NCI-H146 (cell line): Measurements from ENCODE around the gene TRIM25.
A peak's percentile ranks its signal among the peaks of the same experiment; 100 is the strongest.
"Not testable (repeated sequence)": the region's sequence is repeated elsewhere in the genome, so short reads cannot be mapped to it uniquely, and the experiment has no call there.

Experiments
- DNase-seq: peaks from one replicate; lab custom pipeline; 2025; lab: John Stamatoyannopoulos, UW

The TRIM25 gene, protein sequence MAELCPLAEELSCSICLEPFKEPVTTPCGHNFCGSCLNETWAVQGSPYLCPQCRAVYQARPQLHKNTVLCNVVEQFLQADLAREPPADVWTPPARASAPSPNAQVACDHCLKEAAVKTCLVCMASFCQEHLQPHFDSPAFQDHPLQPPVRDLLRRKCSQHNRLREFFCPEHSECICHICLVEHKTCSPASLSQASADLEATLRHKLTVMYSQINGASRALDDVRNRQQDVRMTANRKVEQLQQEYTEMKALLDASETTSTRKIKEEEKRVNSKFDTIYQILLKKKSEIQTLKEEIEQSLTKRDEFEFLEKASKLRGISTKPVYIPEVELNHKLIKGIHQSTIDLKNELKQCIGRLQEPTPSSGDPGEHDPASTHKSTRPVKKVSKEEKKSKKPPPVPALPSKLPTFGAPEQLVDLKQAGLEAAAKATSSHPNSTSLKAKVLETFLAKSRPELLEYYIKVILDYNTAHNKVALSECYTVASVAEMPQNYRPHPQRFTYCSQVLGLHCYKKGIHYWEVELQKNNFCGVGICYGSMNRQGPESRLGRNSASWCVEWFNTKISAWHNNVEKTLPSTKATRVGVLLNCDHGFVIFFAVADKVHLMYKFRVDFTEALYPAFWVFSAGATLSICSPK

DNA sequence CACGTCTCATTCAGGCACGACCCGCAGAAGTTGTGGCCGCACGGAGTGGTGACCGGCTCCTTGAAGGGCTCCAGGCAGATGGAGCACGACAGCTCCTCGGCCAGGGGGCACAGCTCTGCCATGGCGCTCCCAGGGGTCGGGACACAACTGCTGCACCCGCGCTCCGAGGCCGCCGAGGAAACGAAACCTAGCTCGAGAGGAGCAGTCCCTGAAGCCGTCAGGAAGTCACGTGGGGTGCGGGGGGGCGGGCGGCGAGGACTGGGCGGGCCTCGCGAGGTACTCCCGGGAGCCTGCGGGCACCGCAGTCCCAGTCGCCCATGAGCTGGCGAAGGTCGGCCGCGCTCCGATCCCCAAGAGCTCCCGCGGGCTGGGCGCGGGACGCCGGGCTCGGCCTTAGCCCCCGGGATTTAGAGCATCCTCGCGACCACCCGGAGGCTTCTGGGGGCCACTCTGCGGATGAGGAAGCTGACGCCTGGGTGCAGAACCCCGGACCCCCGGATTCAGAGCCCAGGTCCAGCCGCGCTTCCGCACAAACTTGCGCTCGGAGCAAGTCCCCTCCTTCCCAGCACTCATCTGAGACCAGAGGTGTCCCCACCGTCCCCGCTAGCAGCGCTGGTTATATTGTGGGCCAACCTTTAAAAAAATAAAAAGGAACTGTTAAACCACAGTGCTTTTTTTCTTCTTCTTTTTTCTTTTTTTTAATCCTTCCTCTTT, at the start of gene TRIM25:
TRIM25 (minus strand) TSS at position 183 of the 714 bp plus-strand sequence; CDS start at position 122, 61 bp downstream.
- DNase-seq: peak; percentile 89

DNA sequence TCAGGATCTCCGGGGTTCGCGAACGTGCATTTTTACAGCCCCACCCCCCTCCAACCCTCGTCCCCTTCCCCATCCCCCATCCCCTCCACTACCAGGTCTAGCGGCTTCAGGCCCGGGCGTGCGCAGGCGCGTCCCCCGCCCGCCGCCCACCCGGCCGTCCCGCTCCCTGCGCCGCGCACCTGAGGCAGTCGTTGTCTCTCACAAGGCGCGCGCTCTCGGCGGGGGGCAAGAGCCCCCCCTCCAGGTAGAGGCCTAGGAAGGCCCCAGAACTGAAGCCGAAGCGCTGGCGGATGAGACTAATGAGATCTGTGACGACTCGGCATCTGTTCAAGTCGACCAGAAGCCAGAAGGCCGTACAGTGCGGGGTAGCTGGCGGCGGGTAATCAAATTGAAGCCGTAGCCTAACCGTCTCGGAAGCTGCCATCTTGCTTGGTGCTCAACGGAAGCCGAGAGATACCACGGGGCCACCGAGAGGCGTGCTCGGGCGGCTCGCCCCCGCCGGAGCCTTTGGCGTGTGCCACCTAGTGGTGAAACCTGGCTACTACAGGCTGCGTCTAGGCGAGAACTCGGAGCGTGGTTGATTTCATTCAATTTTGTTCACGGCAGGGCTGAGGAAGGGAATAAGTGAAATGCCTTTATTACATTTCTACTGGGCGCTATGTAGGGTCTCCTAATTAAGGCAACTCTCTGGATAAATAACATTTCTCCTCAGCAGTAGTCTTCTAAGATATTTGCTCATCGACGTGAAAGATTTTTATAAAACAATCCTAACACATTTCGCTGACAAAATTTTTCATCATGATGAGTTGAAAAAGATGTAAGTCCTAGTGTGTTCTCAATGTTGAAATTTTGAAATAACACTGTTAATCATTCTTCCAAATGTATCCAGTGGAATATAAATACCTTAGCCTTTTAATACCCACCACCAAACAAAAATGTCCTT, 47.0 kb upstream of the TRIM25 start, which contains the start of gene COIL:
COIL (minus strand) TSS at position 455 of the 943 bp plus-strand sequence; CDS start at position 424, 31 bp downstream.
- peak; percentile 93 for DNase-seq

DNA sequence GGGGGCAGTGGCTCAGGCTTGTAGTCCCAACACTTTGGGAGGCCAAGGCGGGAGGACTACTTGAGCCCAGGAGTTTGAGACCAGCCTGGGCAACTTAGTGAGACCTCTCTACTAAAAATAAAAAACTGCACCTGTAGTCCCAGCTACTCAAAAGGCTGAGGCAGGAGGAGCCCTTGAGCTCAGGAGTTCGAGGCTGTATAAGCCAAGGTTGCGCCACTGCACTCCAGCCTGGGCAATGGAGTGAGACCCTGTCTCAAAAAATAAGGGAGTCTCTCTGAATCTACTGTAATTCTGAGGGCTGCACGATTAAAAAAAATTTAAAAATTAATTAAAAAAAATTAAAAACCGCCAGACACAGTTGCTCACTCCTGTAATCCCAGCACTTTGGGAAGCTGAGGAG, 43.1 kb upstream of the TRIM25 start:
- no peak for DNase-seq

DNA sequence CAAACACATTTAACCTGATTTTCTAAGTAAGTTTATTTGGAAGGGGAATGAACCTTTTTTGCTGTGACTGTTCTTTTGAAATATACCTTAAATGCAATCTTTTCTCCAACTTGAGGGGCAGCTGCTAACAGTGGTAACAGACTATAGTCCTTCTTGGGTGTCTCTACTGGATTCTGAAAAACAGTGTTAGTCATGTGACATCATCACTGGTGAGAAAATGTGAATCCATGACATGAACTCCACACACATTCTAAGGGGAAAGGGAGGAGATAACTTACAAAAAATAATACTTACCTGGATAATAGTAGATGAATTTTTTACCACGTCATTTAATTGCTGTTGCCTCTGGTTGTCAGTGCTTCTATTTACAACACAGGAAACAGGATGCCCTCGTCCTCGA, 35.7 kb upstream of the TRIM25 start:
- DNase-seq: no peak

DNA sequence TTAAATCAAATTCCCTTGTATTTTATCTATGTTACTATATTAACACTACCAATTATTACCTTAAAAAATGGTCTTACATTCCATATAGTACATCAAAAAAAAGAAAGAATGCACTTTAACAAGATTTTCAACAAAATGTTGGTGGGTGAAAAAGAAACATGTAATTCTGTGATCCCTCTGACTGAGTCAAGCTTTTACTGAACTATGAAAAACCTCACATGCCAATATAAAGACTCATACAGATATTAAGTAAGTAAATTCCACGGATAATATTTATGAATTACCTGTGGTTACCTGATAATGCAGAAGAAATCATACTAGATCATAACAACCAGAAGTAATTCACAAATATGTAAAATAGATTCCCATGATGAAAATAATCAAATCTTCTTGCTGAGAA, 34.6 kb upstream of the TRIM25 start:
- DNase-seq: no peak

DNA sequence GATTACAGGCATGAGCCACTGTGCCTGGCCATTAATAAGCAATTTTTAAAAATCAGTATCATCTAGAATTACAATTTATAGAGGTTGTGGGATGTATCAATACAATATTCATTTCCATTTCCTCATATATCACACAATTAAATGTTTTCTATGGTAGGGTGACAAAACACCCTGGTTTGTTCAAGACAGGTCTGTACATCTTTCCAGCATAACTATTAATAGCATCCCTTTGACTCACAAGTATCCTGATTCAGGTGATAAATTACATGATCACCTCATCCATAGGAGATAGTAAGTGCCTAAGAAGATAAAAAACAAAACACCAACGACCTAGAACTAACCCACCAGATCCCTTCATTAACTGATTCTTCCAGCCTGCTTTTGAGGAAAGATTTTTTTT, 33.9 kb upstream of the TRIM25 start:
- no peak for DNase-seq

DNA sequence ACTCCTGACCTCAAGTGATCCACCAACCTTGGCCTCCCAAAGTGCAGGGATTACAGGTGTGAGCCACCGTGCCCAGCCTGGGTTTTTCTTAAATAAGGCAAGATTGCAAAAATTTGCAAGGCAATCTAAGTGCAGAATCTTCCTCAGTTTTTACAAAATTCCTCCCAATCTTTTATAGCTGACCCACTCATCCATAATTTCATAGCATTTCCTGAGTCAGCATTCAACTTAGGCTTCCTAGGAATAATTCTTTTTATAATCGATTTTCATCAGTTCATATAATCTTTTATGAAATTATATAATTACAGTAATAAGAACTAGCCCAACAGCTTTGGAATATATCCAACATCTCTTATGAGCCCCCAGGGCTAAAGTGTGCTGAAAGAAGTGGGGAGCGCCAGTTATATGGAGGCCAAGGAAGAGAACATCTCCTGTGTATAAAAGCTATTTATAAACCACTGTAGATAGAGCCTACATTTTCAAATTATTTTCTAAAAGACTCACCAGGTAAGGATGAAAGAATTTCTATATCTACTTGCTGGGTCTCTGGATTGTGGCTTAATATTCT, 32.2 kb upstream of the TRIM25 start:
- DNase-seq: no peak

DNA sequence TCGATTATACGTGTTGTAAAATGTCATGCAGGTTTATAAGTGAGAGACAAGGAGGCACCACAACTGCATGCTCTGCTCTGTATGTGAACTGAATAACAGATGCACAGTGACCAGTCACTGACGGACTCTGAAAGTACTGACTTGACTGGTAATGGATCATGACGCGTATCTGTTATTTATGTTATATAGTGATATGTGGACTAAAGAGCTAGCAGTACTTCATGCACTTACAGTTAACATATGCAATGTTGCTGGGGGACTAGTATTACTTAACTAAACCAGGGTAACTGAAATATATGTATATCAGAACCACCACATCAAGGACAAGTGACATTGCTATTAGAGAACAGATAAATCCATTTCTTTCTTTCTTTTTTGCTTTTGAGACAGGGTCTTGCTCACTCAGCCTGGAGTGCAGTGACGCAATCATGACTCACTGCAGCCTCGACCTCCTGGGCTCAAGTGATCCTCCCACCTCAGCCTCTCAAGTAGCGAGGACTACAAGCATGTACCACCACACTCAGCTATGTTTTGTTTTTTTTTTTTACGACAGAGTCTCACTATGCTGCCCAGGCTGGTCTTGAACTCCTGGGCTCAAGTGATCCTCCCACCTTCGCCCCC, 29.8 kb upstream of the TRIM25 start:
- DNase-seq: no peak

DNA sequence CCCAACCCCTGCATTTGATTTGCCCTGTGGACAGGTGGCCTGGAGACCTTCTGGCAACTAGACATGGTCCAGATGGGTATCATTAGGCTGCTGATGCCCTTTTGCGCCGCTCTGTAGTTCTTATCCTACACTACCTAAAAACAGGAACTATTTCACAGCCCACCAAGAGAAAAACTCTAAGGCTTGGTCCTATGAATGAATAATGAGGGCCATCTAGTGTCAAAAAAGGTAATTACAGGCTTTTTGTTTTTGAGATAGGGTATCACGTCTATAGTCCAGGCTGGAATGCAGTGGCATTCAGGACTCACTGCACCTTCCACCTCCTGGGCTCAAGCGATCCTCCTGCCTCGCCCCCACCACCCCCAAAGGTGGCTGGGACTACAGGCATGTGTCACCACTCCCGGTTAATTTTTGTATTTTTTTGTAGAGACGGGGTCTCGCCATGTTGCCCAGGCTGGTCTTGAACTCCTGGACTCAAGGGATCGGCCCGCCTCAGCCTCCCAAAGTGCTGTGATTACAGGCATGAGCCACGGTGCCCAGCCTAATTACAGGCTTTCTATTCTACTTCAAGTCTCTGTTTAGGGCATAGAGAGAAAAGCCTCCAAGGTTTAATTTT, 26.1 kb upstream of the TRIM25 start:
- peak; percentile 31 for DNase-seq

DNA sequence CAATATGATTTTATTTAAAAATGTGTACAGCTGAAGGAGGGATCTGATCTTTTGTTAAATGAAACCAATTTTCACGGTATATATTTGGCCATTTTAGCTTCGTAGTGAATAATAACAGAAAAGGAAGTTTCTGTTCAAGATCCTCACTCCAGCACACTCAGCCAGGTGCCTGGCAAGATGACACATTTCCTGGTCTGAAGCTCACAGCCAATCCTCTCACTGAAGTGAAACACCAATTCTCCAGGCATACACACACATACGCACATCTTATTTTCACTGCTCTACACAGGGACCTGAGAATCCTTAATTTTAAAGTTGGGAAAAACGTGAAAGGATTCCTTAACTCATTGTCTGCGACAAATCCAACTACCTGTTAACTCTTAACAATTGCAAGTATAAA, 24.4 kb upstream of the TRIM25 start:
- DNase-seq: not testable (repeated sequence)

DNA sequence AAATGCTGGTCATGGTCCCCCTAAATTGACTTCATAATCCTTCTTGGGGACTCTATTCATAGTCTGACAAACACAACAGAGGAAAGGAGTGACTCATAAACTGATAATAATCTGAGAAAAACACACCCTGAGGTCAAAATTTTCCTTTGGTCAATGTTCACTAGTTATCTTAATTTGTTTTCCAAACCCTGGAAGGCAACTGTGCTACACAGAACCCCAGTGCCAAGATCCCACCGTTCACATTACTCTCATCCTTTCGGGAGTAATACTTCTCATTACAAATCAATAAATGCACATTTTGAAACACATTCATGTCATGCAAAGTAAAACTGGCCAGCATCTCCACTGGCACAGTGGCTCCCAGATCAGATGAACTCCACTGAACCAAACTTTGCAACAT, 23.8 kb upstream of the TRIM25 start:
- no peak for DNase-seq

DNA sequence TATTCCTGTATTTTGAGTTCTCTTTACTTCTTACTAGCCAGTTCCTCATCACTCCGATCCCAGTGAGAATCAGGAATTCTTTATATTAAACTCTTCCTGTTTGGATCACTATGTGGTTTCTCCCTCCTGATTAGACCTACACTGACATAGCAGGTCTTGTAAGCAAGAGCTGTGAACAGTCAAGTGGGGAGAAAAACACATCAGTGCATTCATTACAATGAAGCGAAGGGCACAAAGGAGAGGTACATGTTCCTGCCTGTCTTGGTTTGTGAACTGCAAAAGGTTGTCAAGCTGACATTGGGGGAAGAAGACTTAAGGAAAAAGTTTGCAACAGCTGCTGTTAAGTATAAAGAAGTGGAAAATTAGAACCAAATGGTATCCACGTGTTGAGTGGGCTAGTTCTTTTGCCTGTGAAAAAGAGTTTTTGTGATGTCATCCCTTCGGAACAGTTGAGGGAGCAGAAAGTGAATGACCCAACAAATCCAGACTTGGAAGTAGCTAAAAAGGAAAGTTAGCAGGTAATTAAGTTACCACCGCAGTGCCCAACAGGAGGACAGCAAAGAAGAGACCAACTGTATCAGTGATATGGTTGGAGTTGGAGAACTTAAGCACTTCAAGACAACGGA, 23.0 kb upstream of the TRIM25 start:
- no peak for DNase-seq

DNA sequence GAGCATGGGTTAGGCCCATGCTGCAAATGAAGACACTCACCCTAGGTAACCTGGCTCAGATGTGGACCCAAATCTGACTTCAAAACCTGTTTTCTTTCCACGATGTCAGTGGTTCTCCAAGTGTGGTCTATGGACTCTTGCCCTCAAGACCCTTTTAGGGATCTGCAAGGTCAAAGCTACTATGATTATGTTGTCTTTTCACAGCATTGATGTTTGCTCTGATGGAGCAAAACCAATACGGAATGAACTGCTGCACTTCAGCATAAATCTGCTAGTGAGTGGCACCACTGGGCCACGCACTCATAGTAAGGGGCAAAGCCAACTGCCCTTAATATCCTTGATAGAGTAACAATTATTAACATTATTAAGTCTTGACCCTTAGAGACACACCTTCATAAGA, 21.6 kb upstream of the TRIM25 start:
- no peak for DNase-seq

DNA sequence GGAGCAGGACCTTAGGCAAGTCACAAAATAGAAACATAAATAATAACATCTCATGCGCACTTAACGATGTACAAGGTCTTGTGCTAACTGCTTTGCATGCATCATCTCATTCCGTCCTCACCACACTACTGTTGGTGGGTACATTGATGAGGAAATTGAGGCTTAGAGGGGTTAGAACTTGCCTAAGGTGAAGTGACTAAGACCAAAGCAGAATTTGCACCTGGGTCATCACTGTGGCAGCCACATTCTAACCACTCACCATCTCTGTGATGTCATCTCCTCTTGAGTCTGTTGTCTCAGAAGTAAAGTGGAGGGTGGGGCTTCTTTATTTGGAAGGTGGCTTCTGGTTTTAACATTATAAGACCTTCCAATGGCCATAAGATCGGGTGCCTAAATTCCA, 20.4 kb upstream of the TRIM25 start:
- DNase-seq: no peak

DNA sequence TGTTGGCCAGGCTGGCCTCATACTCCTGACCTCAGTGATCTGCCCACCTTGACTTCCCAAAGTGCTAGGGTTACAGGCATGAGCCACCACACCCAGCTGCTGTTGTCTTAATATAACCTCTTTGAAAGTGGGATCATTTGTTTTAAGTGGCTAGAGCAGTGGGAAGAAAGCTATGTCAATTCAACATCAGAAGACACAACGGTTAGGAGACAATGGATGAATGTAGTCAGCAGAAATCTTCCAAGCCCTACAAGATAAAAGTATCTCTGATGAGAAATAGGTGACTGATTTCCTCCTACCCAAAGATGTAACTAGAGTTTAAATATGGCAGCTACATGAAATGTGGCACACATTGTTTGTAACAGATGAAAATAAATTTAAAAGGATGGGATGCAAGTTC, 20.0 kb upstream of the TRIM25 start:
- DNase-seq: no peak

DNA sequence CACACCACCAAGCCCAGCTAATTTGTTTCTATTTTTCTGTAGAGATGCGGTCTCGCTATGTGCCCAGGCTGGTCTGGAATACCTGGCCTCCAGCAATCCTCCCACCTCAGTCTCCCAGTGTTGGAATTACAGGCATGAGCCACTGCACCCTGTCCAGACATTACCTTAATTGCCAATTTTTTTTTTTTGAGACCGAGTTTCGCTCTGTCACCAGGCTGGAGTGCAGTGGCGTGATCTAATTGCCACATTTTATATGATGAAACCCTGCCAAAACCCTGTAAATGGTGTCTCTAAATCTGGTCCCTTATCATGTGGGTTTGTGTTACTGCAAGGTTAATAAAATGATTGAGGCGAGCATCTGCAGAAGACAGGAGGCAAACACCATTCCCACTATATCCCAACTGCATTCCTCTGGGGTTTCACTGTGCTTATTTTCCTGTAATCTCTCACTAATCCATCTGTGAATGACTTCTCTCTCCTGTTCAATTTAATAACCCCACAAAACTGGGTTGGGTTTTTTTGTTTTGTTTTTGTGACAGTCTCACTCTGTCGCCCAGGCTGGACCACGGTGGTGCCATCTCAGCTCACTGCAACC, 19.4 kb upstream of the TRIM25 start:
- no peak for DNase-seq

DNA sequence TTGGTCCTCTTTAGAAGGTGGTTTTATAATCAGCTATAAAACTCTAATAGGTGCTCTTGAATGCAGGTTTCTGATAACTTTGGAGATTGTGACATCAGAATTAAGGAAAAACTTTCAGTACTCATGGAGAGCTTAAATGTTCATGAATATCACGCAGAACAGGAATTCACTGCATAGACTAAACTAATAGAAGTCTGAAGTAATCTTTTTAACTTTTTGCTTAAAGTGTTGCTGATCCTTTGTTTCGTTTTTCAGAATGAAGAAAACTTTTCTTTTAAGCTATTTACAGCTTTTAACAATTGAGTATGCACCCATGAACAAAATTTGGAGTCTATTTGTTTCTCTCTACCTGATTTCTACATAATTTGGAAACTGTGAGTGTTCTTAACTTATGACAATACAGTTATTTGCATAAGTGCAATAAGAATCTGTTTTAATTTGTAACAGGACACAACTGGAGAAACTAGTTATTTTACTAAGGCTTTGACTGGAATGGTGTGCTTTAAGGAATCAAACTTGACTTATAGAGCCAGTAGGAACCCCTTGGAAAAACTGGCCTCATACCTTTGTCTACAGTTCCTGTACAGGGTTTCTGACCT, 17.0 kb upstream of the TRIM25 start:
- no peak for DNase-seq

DNA sequence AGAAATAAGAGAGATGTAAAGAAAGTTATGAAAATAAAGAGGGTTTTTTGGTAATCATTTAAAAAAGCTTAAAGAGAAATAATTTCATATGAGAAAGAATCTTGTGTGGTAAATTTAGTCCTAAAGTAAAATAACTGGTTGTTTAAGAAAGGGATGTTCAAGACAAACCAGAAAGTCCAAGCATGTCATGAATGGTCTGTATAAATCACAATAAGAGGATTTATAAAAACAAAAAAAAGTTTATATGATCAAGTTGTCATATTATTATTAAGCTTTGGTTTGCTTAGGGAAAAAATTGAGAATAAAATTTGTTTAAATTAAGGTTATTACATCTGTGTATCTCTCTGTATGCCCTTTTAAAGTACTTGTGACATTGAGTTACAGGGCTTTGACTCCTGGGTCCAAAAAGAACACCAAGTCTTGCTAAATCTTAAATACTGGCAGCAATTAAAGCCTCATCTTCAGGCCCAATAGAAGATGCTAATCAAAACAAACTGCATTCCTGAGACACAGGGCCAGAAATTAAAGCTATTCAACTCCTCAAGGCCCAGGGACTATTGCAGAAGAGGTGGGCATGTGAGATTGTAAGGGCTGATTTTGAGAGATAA, 15.6 kb upstream of the TRIM25 start:
- no peak for DNase-seq

DNA sequence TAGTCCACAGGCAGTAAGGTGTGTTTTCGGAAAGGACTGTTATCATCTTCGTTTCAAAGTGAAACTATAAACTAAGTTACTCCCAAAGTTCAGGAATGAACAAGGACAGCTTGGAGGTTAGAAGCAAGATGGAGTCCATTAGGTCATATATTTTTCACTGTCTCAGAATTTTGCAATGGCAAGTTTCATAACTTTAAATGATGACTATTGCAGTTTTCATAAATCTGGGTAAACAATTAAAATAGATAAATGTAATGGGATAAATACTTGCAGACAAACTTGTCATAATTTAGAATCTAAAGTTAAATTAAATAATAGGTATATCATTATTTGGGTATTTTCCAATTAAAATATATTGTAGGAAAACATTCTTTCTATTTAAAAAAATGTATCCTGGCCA, 14.7 kb upstream of the TRIM25 start:
- DNase-seq: no peak
